Measurements from ENCODE around the gene BEND7. TPM values are rescaled to one million over a fixed set of nuclear protein-coding genes. Genes with fewer than 3 reads are reported as not detected.

The BEND7 gene
- total and polyA plus RNA-seq, 2 of the 13 experiments (the other 11 are each of a cell fraction or from before 2014, with no cell fraction given): 14.1 to 17.1 TPM

GRCh38 chr10:13512564-13512963, 16.2 kb downstream of the BEND7 start:
- WGBS (ENCODE audit: low lambda C conversion rate): 100% methylated on average over 1 of the region's 2 CpGs
- H4K20me1 ChIP-seq (ENCODE audit: insufficient read depth, low read length): no peaks in the 10 kb centered on the region
- H3K36me3 ChIP-seq (replicated peaks in 1 of 2; ENCODE audit: control insufficient read depth in 1 of 2, insufficient read depth in 2 of 2, low read length in 2 of 2): peaks cover 8 to 22% of the 10 kb centered on the region in 2 experiments
- H2AFZ ChIP-seq (ENCODE audit: low read length): no peak overlapping the region
- peaks cover 11% of the 10 kb centered on the region for H3K4me1 ChIP-seq (ENCODE audit: insufficient read depth, low read length)
- no TSS peak for BruUV-seq (replicated peaks)
- ChIA-PET POLR2A (no interaction called here), CTCF (ENCODE audit: low intra/inter-chr PET ratio, low total read pairs) (no interaction called here)
- no peaks in the 10 kb centered on the region for H3K9me3 ChIP-seq (ENCODE audit: low read length)
- no peaks in the 10 kb centered on the region for H3K27me3 ChIP-seq (ENCODE audit: control insufficient read depth in 1 of 2, insufficient read depth in 2 of 2, low read length in 2 of 2)
- DNase-seq (ENCODE audit: low spot score): no peak
- H3K9ac ChIP-seq (ENCODE audit: insufficient read depth, low read depth, low read length): no peak overlapping the region
- intact Hi-C loops (cut with micrococcal nuclease; ENCODE audit: unreplicated experiment): no loop called here
- no peak overlapping the region for H3K4me2 ChIP-seq (ENCODE audit: low read depth, low read length)
- H3K4me3 ChIP-seq (replicated peaks in 1 of 3; ENCODE audit: insufficient read depth in 1 of 3, low read depth in 2 of 3, low read length in 3 of 3): no peak overlapping the region
- peaks cover 4% of the 10 kb centered on the region for H3K79me2 ChIP-seq (ENCODE audit: insufficient read depth, low read length)
- ATAC-seq: no peak
- TF ChIP-seq CEBPB (IDR thresholded peaks at IDR 0.05; ENCODE audit: borderline replicate concordance, low read depth, low read length) (peak; percentile 46; the same call in 1 of the 2 replicates), SMYD3 (CRISPR knock-in tag; IDR thresholded peaks at IDR 0.05) (no peak)
- H3K27ac ChIP-seq (ENCODE audit: extremely low read length, insufficient read depth, low read length): no peak overlapping the region
- no peak for FAIRE-seq
- in situ Hi-C loops (cut with HindIII; ENCODE audit: extremely low pct_ligation_motif_present, low pct_unique_long_range_greater_than_20kb): no loop called here

GRCh38 chr10:13511409-13511808, 17.4 kb downstream of the BEND7 start:
- H3K36me3 ChIP-seq (replicated peaks in 1 of 2; ENCODE audit: control insufficient read depth in 1 of 2, insufficient read depth in 2 of 2, low read length in 2 of 2): peaks cover 8 to 18% of the 10 kb centered on the region in 2 experiments; a peak in 4 of 5 replicates
- 100% methylated on average over 5 of the region's 5 CpGs for WGBS (ENCODE audit: low lambda C conversion rate)
- in situ Hi-C loops (cut with HindIII; ENCODE audit: extremely low pct_ligation_motif_present, low pct_unique_long_range_greater_than_20kb): no loop called here
- no peak for ATAC-seq
- POLR2A ChIA-PET: interaction anchor here (0.5 kb wide), 1 partner anchor 305 kb away, joined by 3 read pairs; no protein-coding TSS in a partner anchor
- FAIRE-seq: no peak
- no peak overlapping the region for H3K27ac ChIP-seq (ENCODE audit: extremely low read length, insufficient read depth, low read length)
- no peaks in the 10 kb centered on the region for H3K9me3 ChIP-seq (ENCODE audit: low read length)
- BruUV-seq (replicated peaks): no TSS peak
- no peak overlapping the region for H3K4me3 ChIP-seq (replicated peaks in 1 of 3; ENCODE audit: insufficient read depth in 1 of 3, low read depth in 2 of 3, low read length in 3 of 3)
- CTCF ChIA-PET (ENCODE audit: low intra/inter-chr PET ratio, low total read pairs): no interaction called here
- peaks cover 4% of the 10 kb centered on the region for H3K79me2 ChIP-seq (ENCODE audit: insufficient read depth, low read length)
- no peaks in the 10 kb centered on the region for H4K20me1 ChIP-seq (ENCODE audit: insufficient read depth, low read length)
- H3K27me3 ChIP-seq (ENCODE audit: control insufficient read depth in 1 of 2, insufficient read depth in 2 of 2, low read length in 2 of 2): no peaks in the 10 kb centered on the region
- no peak overlapping the region for H3K9ac ChIP-seq (ENCODE audit: insufficient read depth, low read depth, low read length)
- DNase-seq (ENCODE audit: low spot score): no peak
- H2AFZ ChIP-seq (ENCODE audit: low read length): no peak overlapping the region
- intact Hi-C loops (cut with micrococcal nuclease; ENCODE audit: unreplicated experiment): no loop called here
- H3K4me2 ChIP-seq (ENCODE audit: low read depth, low read length): no peak overlapping the region
- no peak for TF ChIP-seq ZNF276 (CRISPR knock-in tag; IDR thresholded peaks at IDR 0.05; ENCODE audit: low read depth)
- TF ChIP-seq ZNF891 (CRISPR knock-in tag; IDR thresholded peaks at IDR 0.05): no peak
- H3K4me1 ChIP-seq (ENCODE audit: insufficient read depth, low read length): peaks cover 11% of the 10 kb centered on the region

Data from HepG2 (cell line).